ENCODE results near the gene ZMYND15.

GRCh38 chr17:4789951-4790704, 50.5 kb downstream of the ZMYND15 start:
- TF ChIP-seq POLR2AphosphoS5 (IDR thresholded peaks at IDR 0.05; ENCODE audit: low read depth) (peak; percentile 19; the same call in 1 of the 2 replicates), CTCF (IDR thresholded peaks at IDR 0.05; ENCODE audit: insufficient read depth, low read length) (no peak), REST (IDR thresholded peaks at IDR 0.05; ENCODE audit: insufficient replicate concordance, low read depth) (no peak)
